Activated CD8-positive, alpha-beta memory T cell treated with anti-CD3 and anti-CD28 coated beads for 1 hour (primary cell): ENCODE results near the gene CD8B2.
"Not testable (repeated sequence)": the region's sequence is repeated elsewhere in the genome, so short reads cannot be mapped to it uniquely, and the experiment has no call there.

Experiments used
- DNase-seq, 2 donors: peaks; one replicate each; pipeline ENCODE4 v3.0.0-alpha.2; 2020; ENCODE audit warnings: low read depth in 1 of 2; ENCODE audit errors: extremely low read depth in 1 of 2

The CD8B2 gene

DNA sequence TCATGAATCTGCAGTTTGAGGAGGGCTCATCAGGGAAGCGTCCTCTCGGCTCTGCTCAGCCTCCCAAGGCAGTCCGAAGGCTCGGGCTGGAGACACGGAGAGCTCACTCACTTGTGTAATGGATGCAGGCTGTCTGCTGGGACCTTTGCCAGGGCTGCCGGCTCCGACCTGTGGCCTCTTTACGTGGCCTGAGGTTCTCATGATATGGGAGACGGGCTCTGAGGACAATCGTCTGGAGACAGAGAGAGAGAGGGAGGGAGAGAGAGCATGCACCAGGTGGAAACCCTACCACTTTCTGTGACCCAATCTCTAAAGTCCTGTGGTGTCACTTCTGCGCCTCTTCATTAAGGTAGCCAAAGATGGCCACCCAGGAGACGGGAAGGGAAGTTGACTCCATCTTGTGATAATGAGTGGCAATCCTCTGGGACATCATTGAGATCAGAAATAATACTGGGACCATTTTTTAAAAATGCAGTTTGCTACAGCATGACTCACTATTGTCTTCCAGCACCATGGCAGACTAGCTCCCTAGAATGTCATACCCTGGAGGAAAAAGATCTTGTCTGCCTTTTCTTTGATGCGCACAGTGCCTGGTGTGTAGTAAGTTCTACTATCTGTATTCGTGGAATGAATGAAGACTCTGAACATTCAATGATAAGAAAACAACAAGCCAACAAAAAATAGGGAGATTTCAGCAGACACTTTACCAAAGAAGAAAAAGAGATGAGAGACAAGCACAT, 60.2 kb downstream of the CD8B2 start:
- no peak for DNase-seq

DNA sequence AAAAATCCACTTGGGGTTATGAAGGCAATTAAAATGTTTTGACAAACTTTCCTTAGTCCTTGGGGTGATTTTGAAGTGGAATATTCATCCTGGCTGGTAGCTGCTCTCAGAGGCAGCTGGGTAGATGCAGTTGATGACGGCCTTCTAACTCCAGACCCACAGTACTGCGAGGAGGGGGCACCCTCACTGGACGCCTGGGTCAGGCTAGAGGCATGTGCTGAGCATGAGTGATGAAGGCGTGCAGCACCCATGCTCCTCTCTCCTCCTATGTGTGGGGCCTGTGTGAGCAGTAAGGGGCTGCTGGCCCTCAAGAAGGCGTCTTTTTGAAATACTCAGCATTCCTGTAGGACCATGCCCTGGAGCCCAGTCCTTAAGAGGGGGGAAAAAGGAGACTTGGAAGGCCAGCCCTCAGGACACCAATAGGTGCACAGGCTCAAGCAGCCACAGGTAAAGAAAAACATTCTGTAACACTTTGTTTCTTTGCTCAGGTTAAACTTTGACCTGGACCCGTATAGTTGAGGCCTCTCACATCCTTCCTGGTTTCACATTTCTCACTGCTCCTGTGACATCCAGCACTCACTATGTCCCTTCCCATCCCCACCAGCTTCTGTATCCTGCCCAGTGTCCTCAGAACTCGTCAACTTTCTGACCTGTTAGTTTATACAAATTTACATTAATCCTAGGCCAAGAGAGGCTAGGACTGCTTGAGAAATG, 64.4 kb downstream of the CD8B2 start:
- DNase-seq: no peak

DNA sequence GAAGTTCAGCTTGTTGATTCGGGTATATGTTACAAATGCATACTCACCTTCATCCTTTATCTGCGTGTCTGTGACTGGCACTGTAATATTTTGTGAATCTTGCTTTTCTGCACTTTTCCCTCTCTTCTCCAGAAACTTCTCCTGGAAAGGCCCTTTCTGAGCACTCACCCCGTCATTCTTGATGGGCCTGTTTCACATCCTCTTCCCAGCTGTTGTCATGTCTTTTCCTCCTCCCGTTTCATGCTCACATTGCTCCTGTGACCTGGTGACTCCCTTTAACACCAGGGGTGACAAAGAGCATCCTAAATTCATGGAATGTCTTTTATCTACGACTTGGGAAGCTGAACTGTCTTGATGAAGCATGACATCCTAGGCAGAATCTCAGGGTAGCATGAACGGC, 65.8 kb downstream of the CD8B2 start:
- no peak for DNase-seq

GRCh38 chr2:106553321-106553720, 66.2 kb downstream of the CD8B2 start:
- DNase-seq: no peak

DNA sequence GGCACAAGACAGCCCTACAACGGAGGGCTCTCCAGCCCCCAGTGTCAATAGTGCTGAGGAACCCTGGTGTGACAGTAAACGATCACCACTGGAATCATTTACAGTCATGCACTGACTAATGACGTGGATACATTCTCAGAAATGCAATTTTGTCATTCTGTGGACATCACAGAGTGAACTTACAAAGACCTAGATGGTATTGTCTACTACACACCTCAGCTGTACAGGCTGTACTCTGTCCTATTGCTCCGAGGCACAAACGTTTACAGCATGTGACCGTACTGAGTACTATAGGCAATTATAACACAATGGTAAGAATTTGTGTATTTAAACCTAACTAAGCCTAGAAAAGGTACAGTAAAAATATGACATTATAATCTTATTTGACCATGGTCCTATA, 67.2 kb downstream of the CD8B2 start:
- DNase-seq: no peak

GRCh38 chr2:106555053-106555452, 67.9 kb downstream of the CD8B2 start:
- no peak for DNase-seq

GRCh38 chr2:106559786-106560185, 72.6 kb downstream of the CD8B2 start:
- not testable (repeated sequence) for DNase-seq

GRCh38 chr2:106560773-106561172, 73.6 kb downstream of the CD8B2 start:
- no peak for DNase-seq

DNA sequence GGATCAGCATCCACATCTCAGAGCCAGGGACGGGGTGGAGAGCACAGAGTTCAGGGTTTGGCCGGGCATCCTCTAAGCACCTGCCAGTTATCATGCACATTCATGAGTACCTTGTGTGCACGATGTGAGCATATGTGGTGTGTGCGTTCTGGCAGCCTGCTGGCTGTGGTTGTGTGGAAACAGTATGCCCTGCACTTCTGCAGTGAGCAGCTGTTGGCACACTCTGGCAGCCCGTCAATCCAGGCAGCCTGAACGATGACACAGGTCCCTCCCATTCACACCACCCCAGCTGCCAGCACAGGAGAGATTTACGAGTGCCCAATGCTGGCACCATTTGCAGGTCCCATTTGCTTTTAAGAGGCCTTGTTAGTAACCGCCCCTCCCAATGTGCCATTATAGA, 74.2 kb downstream of the CD8B2 start:
- no peak for DNase-seq

DNA sequence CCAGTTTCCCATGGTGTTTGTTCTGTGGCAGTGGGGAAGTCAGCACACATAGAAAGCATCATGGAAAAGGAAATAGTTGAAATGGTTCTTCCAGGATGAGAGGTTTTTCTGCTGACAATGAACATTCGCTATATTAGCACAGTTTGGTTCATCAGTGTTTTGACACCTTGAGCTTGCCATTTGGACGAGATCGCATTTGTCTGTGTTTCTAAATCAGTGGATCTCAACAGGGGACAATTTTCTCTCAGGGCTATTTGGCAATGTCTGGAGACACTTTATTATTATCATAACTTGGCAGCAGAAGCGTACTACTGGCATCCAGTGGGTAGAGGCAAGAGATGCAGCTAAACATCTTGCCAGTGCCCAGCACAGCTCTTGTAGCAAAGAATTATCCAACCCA, 74.6 kb downstream of the CD8B2 start:
- no peak for DNase-seq

DNA sequence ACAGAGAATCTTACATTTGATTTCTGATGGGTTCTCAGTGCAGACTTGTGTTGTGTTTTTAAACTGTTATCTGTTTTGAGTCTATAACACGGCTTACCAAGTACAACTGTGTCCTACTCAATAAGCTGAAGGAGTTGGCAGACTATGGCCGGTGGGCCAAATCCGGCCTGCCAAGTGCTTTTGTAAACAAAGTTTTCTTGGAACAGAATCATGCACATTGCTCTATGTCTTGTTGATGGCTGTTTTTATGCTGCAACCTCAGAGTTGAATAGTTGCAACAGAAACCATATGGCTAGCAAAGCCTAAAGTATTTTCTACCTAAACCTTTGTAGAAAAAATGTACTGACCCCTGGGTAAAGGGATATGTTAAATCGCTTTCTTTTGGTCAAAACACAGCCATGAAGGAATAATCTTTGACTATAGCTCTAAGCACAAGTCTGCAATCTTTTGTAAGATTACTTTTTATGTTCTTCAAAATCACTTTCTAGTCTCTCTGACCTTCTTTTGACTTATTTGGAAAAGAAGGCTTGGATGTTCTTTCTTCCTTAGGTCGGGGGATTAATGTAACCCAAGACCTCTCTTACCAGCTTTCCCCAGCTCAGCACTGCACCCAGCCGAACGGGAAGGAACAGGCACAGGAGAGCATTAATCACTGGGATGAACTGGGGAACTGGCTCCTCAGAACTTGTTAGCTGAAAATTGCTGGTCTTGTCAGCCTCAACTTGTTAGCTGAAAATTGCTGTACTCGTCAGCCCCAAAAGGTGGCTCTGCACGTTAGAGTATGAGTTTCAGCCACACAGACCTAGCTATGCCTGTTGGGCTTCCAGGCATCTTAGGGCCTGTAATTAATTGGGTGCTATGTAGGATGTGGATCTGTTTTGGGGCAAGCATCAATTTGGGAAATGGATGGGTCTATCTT, 75.4 kb downstream of the CD8B2 start:
- no peak for DNase-seq

DNA sequence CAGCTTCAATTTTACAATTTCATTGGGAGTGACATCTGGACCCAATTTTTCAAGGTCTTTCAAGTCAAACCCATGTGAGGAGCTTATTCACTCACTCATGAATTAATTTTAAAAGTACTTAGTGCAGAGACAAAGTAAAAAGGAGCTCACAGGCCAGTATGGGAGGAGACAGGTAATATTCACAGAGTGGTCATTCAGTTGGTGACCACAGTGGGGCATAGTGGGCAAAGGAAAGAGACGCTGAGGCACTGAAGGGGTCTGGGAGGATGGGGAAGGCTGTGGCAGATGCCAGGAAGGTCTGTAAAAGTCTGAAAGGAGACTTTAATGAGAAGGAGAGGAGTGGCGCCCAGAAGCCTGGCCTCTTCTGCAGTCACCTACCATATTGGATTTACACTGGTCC, 76.0 kb downstream of the CD8B2 start:
- DNase-seq: no peak

- no peak for DNase-seq
These were observed 78.4 kb downstream of the CD8B2 start for GRCh38 chr2:106565599-106565998.

DNA sequence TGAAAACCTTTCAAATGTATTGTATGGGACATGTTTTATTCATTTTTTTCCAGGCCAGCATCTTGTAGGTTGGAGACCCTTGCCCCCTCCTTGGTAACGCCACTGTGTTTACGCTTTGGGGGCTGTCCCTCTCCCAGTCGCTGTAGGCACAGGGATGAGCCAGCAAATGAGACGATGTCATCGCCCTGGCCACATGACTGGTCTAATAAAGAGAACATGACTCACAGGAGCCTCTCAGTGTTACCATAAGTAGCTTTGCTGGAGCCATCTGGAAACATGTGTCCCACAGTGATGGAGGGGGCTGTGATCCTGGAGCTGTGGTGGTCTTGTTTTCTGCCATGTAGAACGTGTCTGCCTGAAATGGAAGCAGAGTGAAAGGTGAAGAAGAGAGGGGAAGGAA, 78.9 kb downstream of the CD8B2 start:
- no peak for DNase-seq

DNA sequence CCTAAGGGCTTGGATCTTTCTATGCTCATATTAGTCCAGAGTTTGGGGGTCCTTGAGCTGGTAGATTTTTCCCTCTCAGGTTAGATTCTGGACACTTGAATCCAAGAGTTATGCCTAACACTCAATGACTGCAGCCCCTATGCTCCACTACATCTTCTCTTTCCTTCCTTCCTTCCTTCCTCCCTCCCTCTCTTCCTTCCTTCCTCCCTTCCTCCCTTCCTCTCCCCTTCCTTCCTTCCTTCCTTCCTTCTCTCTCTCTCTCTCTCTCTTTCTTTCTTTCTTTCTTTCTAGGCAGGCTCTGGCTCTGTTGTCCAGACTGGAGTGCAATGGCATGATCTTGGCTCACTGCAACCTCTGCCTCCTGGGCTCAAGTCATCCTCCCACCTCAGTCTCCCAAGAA, 79.3 kb downstream of the CD8B2 start:
- DNase-seq: not testable (repeated sequence)

- no peak for DNase-seq
These were observed 83.2 kb downstream of the CD8B2 start for GRCh38 chr2:106570316-106570715.
